K562 (cell line): ENCODE data around the gene BTD. TPM values are rescaled to one million over a fixed set of nuclear protein-coding genes. Genes with fewer than 3 reads are reported as not detected.
A peak's percentile ranks its signal among the peaks of the same experiment; 100 is the strongest.

ENCODE experiments used
- GABPB2 ChIP-seq: fragments of 250-450 bp; sonication (Bioruptor Pico); conservative IDR thresholded peaks from 2 replicates; pipeline ENCODE4 v1.5.1; 2021; ENCODE audit warnings: mild to moderate bottlenecking
- LCOR ChIP-seq: sonication (generic); formaldehyde crosslinking; IDR thresholded peaks from 2 replicates; pipeline ENCODE4 v1.8.0; 2022; ENCODE audit warnings: mild to moderate bottlenecking, missing genetic modification reagents
- MGA ChIP-seq: fragments of 450-650 bp; IDR thresholded peaks from 2 replicates; pipeline ENCODE4 v1.6.1; 2016; ENCODE audit warnings: mild to moderate bottlenecking, moderate library complexity
- MITF ChIP-seq: IDR thresholded peaks from 2 replicates; pipeline ENCODE4 v1.6.1; 2014; ENCODE audit warnings: antibody characterized with exemption
- NFE2L1 ChIP-seq: fragments of 450-650 bp; IDR thresholded peaks from 2 replicates; pipeline ENCODE4 v1.6.1; 2016; ENCODE audit warnings: missing genetic modification characterization, low read depth, mild to moderate bottlenecking, missing compliant biosample characterization, moderate library complexity, borderline replicate concordance
- PTRF ChIP-seq: fragments of 450-650 bp; IDR thresholded peaks from 2 replicates; pipeline ENCODE4 v1.6.1; 2016; ENCODE audit warnings: mild to moderate bottlenecking, missing genetic modification characterization, missing compliant biosample characterization
- SP1 ChIP-seq: sonication (generic); formaldehyde crosslinking; IDR thresholded peaks from 2 replicates; pipeline ENCODE4 v1.8.1; 2022; ENCODE audit warnings: mild to moderate bottlenecking, missing genetic modification reagents
- TBP ChIP-seq: optimal IDR thresholded peaks from 2 replicates; pipeline ENCODE3; 2011; ENCODE audit warnings: low read depth, low read length, improper control_type of control experiment
- TFAP4 ChIP-seq: sonication (generic); formaldehyde crosslinking; IDR thresholded peaks from 2 replicates; pipeline ENCODE4 v1.8.0; 2022; ENCODE audit warnings: missing genetic modification reagents, mild to moderate bottlenecking, moderate library complexity, borderline replicate concordance
- ZBTB43 ChIP-seq: sonication (generic); formaldehyde crosslinking; IDR thresholded peaks from 2 replicates; pipeline ENCODE4 v1.8.0; 2023; ENCODE audit warnings: mild to moderate bottlenecking, missing genetic modification reagents
- polyA plus RNA-seq, 8 experiments: library from polyadenylated mRNA; depleted of rRNA in 4 of 8; stranded (reverse) in 5 of 8; unstranded in 3 of 8; fragments of >200 nt; fragmentation: Nextera tagmentation in 2 of 8; fragmentation: Illumina TruSeq in 1 of 8; extraction: Ambion mirVana in 2 of 8; extraction: Trizol in 1 of 8; gene quantifications; 2 replicates each; pipeline versions ENCODE4 v1.2.1 to v1.2.3, GENCODE V29; 2011 to 2014; ENCODE audit warnings: inconsistent platforms in 1 of 8, missing spikeins in 1 of 8
- total RNA-seq, 7 experiments: library from RNA; depleted of rRNA in 6 of 7; stranded (reverse); fragments of >200 nt in 6 of 7; fragmentation: Illumina TruSeq in 2 of 7; extraction: Trizol in 2 of 7; gene quantifications; 2 replicates each; pipeline versions ENCODE4 v1.2.1 to v1.2.3, GENCODE V29; 2011 to 2021; ENCODE audit warnings: low replicate concordance in 1 of 7

BTD gene
- total and polyA plus RNA-seq, 9 of the 15 experiments (the other 6 are each of a cell fraction or from before 2014, with no cell fraction given): 6.6 to 26.2 (median 10.6) TPM

GRCh38 chr3:15629860-15630597, 28.5 kb downstream of the BTD start (continued):
- TF ChIP-seq MGA (0 out of 2 replicates have a peak, but pooled peaks have one; percentile 26), ZBTB43 (CRISPR knock-in tag) (0 out of 2 replicates have a peak, but pooled peaks have one; percentile 26), LCOR (CRISPR knock-in tag) (peak; percentile 24; the same call in 1 of the 2 replicates), PTRF (tag) (peak; percentile 17; the same call in 1 of the 2 replicates), NFE2L1 (tag) (no peak), TFAP4 (CRISPR knock-in tag) (no peak; the same call in 1 of the 2 replicates), MITF (peak; percentile 78), SP1 (peak; percentile 44; the same call in 1 of the 2 replicates), TBP (peak; percentile 20), GABPB2 (CRISPR knock-in tag) (no peak)
